Astrocyte (in vitro differentiated cells and primary cell): ENCODE data around the gene CALML5.

Experiments used
- CTCF ChIP-seq: IDR thresholded peaks from 2 replicates; pipeline ENCODE4 v1.5.1; 2011; ENCODE audit warnings: low read depth, mild to moderate bottlenecking, inconsistent platforms, low read length, moderate library complexity; ENCODE audit not compliant: insufficient read depth
- EZH2 ChIP-seq: IDR thresholded peaks from 2 replicates; pipeline ENCODE4 v1.6.1; 2012; ENCODE audit warnings: mild to moderate bottlenecking, low read length, inconsistent platforms; ENCODE audit not compliant: insufficient read depth

DNA sequence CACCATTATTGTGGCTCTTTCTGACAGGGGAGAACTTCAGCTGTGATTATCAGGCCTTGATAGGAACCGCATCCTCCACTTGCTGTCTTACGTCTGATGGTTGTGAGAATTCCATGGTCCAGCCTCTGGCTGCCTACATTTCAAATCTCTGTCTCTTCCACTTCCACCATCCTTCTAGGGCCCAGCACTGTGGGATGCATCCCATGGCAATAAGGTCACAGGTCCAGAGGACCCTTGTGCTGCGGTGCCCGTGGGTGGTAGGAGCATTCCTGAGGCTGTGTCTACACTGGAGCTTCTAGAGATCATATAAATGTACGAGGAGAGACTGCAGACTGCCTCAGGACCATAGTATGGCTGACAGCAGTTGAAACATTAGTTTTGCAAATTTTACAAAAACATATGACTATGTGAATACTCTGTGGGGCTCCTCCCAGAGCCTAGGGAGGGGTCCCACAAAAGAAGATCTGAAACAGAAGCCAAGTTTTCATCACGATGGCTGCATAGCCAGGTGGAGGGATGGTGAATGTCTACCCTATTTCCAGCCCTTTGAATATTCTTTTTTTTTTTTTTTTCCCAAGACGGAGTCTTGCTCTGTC lies 37.2 kb upstream of the CALML5 start:
- TF ChIP-seq CTCF (no peak), EZH2 (no peak)
